HG03469 (cell line): ENCODE data around the gene NCAN.

Experiments
- ATAC-seq: cut with Tn5 transposase; IDR thresholded peaks from one replicate; pipeline ENCODE4 v1.9.1; 2021; ENCODE audit warnings: mild to moderate bottlenecking, moderate library complexity, moderate number of reproducible peaks; ENCODE audit not compliant: unreplicated experiment

Gene NCAN

DNA sequence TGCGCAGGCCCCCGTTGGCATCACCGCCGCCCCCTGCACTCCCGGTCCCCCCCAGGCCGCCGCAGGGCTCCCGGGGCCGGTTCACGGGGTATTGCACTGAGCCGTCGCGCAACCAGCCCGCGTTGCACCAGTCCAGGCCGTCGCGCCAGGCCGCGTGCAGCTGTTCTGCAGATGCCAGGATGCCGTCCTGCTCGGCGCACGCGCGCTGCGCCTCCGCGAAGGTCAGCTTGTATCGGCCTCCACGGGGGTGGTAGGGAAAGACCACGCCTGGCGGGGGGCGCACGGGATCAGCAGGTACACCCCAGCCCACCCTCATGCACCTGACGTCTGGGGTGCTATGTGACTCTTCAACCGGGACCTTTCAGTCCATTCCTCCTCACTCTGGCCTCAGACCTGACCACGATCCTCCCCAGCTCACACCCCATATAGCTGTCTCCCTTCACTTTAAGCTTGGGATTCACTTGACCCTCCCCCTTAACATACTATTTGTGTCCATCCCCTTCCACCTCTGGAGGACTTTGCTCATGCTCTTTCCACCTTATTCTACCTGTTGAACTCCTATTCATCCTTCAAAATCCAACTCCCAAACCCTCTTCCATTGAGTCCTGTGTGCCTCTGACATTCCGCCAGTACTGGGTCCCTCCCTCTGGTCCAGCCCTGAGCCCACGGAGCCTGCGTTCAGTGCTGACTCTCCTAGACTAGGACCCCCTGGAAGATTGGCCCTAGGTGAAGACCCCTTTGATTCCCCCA lies 47.0 kb downstream of the NCAN start:
- ATAC-seq: no peak

DNA sequence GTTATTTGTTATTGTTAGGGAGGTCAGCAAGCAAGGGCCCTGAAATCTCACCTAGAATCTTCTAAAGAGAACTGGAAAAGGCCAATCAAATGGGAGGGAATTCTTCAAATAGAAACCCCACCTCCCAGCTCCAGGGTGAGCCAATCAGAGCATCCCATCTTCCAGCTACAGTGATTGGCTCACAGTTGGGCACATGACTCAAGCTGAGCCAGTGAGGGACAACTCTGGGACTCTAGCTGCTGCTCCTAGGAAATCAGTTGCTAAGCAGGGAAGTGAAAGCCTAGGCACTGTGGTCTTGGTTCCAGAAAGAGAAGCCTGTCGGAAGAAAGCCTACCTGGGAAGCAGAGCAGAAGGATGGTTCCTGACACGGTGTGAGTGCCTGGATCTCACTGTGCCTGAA lies 48.0 kb downstream of the NCAN start:
- no peak for ATAC-seq

DNA sequence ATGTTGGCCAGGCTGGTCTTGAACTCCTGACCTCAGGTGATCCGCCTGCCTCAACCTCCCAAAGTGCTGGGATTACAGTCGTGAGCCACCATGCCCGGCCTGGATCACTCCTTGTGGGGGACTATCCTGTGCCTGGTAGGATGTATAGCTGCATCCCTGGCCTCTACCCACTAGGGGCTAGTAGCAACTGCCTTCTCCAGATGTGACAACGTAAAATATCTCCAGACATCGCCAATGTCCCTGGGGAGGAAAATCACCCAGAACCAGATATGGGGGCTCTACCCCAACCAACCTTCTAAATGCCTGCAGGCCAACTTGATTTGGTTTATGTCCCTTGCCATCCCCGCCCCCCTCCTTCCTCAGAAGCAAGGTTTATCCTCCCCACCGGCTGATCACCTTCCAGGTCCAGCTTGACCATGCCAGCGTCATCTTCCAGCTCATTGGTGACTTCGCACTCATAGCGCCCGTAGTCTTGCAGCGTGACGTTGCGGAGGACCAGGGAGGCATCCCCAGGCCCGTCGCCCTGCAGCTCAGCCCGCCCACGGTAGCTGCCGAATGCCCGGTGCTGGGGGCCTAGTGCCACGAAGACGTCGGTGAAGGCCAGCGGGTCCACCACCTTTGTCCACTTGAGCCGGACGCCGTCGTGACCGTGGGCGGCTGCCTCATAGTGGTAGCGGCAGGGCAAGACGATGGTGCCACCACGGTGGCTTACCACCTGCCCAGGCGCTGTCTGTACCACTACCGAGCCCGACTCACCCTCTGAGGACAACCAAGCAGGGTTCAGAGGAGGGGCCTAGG lies 48.9 kb downstream of the NCAN start:
- ATAC-seq: no peak

DNA sequence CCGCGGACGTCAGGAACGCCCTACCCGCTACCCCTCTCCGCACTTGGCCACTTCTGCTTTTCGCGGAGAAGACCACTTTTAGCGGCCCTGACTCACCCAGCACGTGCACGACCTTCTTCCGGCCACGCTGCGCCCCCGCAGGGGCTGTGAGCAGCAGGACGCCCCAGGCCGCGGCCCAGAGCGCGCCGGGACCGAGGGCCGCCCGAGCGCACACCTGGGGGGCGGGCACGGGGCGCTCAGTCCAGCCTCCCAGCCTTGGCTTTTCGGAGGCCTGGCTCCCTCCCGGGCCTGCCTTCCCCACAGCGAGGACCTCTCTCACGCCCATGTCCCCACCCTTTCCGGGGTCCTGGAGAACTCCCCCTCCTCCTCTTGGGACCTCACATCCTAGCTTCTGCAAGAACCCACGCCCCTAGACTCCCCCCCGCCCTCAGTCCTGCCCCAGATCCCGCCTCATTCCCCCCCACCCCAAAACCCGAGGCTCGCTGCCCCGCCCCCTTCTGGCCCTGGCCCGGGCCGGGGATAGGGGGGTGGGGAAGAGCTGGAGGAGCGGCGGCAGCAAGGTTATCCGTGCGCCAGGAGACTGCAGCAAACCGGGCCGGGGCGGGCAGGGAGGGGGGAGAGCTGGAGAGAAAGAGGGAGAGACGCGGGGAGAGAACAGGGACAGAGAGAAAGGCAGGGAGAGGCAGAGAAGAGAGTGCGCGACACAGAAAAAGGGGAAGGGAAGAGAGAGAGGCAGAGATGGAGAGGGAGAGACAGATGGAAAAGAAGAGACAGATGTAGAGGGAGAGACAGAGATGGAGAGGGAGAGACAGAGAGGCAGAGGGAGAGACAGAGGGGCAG lies 49.8 kb downstream of the NCAN start:
- no peak for ATAC-seq

DNA sequence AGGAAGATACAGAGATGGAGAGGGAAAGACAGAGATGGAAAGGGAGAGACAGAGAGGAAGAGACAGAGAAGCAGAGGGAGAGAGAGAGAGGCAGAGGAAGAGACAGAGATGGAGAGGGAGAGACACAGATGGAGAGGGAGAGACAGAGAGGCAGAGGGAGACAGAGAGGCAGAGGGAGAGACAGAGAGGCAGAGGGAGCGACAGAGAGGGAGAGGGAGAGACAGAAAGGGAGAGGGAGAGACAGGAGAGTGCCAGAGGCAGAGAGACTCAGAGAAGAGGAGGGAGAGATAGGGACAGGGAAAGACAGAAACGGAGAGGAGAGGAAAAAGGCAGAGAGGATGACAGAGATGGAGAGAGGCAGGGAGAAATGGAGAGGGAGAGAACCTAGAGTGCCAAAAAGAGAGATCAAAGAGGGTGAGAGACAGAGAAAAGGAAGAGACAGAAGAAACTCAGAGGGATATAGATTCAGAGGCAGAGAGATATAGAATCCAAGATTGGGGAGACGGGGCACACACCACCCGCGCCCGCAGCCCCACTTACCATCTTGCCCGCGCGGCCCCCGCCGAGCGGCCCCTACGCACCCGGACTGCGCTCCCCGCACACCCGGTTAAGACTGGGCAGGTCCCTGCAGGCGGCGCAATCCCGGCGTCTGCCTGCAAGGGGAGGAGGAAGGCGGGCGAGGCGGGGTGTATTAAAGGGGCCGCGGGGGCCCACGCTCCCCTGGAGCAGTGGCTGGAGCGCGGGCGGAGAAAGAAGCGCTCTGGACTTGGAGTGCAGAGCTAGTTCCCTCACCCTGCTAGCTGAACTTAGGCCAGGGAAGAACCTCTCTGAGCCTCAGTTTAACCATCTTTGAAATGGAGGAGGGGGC lies 50.7 kb downstream of the NCAN start:
- no peak for ATAC-seq

DNA sequence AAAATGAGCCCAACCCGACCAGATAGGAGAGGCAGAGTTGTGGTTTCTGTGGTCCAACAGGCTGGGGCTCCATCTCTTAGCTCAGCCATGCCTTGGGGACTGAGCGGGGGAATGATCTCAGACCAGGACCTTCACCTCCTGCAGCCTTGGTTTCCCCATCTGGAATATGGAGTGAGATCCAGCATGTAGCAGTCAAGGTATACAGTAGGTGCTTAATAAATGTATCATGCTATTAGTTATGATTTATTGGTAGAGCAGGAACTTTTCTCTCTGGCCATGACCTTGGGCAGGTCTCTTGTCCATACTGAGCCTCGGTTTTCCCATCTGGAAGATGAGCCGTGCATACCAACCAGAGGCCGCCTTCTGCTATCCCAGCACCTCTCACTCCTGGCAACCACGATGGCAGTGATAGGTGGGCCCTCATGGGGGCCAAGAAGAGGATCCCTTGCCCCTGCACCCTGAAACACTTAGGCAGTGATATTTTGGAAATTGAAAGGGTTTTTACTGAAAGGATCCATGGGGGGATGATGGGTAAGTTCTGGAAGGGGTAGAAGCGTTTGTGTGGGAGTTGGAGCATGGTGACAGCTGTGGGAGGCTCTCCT lies 52.2 kb downstream of the NCAN start:
- no peak for ATAC-seq

DNA sequence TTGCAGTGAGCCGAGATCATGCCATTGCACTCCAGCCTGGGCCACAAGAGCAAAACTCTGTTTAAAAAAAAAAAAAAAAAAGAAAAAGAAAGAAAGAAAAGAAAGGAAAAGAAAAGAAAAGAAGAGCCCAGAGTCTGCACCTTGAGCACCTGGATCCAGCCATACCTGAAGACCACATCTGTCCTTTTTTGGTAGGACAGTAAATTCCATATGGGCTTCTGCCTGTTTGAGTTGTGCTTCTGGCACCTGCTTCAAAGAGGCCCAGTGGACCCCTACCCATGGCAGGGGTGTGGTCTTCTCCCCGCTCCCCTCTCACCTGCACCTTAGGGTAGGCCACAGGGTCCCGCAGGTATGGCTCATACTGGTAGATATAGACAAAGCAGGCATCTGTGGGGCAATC lies 55.5 kb downstream of the NCAN start:
- no peak for ATAC-seq

DNA sequence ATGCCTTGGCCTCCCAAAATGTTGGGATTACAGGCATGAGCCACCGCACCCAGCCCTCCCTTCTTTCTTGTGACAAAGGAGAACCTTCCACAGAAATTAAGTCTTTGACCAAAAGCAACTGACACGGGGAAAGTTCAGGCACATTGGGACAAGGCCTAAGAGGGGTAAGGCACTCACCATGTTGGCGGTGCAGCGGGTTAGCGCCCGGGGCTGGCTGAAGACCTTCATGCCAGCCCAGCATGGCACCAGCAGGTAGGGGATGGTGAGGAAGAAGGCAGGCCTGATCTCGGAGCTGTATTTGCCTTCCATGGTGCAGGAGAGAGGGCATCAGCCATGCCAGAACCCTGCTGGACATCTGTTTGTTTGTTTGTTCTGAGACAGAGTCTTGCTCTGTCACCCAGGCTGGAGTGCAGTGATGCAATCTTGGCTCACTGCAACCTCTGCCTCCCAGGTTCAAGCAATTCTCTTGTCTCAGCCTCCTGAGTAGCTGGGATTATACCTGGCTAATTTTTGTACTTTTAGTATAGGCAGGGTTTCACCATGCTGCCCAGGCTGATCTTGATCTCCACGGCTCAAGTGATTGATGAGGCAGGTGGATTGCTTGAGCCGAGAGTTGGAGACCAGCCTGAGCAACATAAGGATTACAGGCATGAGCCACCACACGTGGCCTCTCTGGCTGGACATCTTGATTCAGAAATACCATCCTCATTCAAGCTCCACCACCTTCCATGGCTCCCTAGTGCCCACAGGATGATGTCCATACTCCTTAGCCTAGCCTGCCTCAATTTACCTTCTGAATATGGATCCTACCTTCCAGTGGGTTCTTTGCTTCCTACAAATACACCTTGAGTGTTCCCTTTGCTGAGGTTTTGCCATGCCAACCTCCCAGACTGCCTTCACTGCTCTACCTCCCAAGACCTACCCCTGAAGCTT lies 57.0 kb downstream of the NCAN start:
- ATAC-seq: no peak

DNA sequence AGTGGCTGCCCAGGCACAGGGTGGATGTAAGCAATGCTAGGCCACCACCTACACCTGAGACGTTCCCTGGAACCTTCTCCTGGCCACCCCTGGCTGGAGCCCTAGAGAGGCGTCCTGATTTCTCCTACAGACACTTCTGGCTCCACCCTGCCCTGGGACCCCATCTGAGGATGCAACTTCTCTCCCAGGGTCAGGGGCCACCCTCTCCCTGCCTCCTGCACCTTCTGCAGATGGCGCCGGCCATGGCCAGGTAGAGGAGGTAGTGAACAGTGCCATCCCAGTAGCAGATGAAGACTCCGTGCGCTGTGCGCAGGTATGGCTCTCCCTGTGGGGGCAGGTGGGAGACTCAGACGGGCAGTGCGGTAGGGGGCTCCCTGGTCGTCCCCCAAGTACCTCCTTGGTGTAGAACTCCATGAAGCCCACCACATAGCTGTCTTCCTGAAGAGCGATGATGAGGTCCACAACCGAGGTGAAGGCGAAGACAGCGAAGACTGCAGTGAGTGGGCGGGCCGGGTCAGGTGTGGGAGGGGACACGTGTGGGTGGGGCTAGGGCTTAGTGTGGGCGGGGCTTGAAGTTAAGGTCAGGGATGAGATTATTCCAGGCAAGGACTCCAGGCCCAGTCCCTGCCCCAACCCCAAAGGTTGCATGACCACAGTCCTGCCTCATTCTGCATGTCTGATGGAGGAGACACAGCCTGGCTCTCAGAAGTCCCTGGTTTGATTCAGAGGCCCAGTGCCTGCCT lies 58.4 kb downstream of the NCAN start:
- ATAC-seq: no peak

DNA sequence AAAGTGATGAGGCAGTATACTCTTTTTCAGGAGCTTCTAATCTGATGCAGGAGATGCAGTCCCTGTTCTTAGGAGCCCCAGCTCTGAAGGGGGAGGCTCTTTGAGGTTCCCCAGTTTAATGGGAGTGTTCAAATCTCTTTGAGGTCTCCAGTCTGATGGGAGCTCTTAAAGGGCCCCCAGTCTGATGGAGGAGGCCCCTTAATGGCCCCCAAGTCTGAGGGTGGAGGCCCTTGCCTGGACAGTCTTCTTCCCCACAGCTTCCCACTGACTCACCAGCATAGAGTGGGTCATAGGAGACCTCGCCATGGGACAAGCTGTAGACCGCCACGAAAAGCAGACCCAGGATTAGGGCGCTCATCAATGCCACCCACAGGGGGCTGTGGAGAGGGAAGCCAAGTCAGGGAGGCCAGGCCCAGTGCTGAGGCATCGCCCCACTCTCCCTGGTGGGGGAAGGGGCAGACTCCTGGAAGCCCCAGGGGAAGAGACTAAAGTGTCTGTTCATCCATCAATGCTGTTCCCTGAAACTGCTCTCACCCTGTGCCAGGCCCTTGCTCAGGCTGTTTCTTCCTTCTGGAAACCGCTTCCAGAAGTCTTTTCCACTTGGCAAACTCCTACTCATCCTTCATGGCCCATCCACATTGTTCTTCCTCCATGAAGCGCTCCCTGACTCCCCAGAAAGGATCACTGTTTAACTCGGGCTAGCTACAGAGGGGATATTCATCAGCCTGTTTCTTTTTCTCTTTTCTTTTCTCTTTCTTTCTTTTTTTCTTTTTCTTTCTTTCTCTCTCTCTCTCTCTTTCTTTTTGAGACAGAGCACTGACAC lies 59.2 kb downstream of the NCAN start:
- ATAC-seq: no peak

DNA sequence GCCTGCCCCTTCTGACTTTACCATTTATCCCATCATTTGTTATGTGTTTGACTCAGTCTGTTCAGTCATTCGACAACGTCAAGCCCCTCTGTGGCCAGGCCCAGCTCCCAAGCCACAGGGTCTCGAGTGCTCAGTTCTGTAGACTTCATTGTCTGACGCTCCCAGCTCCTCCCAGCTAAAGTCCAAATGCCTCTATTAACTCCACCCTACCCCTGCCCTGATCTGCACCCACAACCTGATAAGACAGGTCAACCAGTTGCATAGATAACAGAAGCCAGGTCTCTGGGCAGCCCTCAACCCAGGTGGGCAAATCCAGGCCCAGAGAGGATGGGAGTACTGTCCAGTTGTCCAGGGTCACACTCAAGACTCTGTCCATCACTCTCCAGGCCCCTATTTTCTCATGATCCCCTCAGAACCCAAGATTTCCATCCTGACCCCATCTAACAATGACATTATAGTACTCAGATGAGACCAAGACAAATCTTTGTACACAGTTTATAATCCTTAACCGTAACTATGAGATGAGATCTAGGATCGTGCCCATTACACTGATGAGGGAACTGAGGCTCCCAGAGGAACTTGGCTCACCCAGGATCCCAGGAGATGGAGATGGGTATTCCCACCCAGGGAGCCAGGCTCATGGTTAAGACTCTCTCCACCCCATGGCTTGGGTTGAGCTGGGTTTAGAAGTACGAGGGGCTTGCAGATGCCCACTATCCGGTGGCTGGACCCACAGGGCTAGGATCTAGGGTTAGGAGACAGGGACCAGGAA lies 60.3 kb downstream of the NCAN start:
- no peak for ATAC-seq

DNA sequence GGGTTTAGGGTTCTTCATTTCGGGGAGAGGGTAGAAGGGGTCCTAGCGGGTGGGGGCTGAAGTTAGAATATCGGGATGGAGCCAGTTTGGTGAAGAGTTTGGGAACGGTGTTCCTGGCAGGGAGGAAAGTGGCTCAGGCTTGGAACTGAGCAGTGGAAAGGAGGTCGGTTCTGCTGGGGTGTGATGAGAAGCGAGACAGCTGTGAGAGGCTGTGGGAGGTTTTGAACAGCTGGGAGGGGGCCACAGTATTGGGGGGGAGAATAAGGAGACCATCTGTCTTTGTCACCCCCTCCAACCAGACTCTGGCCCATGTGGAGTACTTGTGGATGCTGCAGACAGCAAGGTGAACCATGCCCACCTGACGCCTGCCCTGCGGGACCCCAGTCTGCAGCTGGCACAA lies 62.4 kb downstream of the NCAN start:
- ATAC-seq: no peak

DNA sequence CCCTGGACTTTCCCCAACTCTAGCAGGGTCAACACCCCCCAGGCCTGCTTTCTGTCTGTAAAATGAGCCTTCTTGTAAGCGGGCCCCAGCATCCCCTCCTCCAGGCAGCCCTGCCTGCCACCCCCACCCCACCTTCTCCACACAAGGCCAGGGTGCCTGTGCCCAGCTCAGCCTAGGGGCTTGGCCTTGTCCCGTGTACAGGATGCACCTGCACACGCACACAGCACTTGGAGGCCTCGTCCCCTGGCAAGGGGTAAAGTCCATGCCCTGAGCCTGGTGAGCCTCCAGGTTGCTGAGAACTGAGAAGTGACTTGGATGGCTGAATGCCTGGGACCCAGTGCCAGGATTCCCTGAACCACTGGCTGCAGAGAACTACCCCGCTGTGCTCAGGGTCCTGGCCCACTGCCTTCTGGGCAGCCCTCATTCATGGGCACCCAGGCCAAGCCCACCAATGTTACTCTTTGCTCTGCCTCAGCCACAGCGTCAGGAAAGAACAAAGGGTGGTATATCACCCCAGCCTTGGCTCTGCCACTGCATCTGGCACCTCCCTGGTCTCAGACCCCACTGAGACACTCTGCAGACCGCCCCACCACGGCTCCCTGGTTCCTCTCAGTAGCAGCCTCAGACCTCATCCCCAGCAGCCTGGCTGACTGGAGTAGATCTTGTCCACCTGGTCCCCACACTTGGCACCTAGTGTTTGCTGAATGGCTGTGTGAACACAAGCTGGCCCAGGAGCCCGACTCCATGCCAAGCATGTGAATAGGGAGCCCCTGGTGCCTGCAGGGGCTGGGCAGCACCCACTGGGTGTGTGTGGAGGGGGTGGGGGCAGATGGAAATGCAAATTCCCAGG lies 63.2 kb downstream of the NCAN start:
- ATAC-seq: no peak

DNA sequence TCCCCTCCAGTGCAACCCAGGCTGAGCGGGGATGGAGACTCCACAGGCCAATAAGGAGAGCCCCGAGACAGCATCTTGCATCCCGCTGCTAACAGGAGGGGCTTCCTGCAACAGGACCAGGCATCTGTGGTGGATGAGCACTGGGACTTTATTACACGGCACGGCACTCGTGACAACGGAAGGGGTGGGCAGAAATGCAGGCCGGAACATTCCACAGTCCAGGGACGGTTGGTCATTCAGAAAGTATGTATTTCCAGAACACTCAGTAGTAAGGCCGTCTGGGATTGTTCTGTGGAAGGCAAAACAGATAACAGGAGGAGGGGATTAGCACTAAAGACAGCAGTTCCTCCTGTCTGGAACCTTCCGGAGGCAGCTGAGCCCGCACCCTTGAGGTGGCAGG lies 64.6 kb downstream of the NCAN start:
- ATAC-seq: no peak

DNA sequence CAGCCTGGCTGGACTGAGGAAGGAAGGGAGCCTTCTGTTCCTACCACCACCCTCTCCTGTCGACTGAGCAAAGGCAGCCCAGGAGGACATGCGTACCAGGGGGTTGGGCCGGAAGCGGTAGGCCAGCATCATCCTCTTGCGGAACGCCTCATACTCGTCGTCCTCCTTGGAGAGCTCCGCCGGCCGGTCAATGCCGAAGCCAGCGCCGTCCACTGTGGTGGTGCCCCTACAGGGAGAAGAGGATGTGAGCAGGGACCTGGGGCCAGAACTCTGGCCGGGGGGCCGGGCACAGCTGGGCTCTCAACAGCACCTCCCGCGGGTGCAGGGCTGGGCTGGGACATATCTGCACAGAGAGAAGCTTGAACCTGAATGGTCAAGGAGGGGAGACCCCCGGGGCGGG lies 65.1 kb downstream of the NCAN start:
- no peak for ATAC-seq

DNA sequence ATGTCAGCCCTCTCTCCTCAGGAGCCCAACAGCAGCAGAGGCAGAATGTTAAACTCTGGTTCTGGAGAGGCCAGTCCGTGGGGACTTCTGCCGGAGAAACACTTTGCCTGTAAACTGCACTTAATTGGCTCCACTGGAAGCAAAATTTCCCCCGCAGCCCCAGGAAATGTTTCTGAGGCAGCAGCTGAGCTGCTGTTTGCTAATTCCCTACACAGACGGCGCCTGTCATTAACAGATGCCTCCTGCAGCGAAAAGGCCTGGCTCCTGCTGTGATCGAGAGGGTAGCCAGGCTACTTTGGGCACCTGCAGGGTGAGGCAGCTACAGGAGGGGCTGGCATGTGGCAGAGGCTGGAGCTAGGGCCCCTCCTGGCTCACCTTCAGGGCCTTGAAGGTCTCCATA lies 66.6 kb downstream of the NCAN start:
- ATAC-seq: no peak
